Fibroblast of pulmonary artery (primary cell): Measurements from ENCODE around the gene PHACTR3.

ENCODE experiments used
- DNase-seq: peaks from one replicate; pipeline ENCODE4 v3.0.0-alpha.2; 2010; ENCODE audit warnings: low read depth
- H3K4me3 ChIP-seq: replicated peaks from 2 replicates; pipeline ENCODE4 v1.5.1; 2011; ENCODE audit warnings: low read depth, mild to moderate bottlenecking, control low read depth, low read length, moderate library complexity
- TF ChIP-seq, protein P1 (sequence below): IDR thresholded peaks from 2 replicates; pipeline ENCODE4 v1.5.1; 2011; ENCODE audit warnings: mild to moderate bottlenecking, control low read depth, low read length, inconsistent platforms; ENCODE audit errors: missing control alignments

PHACTR3 gene

DNA sequence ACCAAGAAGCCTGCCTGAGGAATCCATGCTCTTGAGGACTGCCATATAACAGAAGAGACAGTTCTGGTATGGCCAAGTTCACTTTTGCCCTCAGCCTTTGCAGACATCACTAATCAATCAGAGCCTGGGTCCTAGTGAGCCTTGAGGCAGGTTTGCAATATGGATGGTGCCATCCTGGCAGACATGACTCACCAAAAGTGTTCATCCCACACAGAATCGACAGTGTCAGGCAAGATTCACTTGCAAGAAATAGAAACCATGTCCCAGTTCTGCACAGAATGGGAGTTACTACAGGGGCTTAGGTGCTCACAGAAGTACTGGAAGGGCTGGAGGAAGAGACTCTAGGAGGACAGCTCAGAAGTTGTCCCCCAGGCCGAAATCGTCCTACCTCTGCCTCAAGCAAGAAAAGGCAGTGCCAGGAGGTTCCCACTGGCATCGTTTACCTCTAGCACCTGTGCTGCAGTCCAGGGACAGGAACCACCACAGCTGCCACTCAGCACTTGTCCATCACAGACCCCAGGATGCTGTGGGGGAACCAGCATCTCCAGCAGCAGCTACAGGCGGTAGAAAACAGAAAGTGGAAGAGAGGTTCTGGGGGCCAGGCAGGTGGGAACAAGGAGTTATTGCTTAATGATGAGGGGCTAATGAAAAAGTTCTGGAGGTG is 42.6 kb upstream of the PHACTR3 start:
- no peak for DNase-seq
- no peak overlapping the region for H3K4me3 ChIP-seq
- TF ChIP-seq, protein P1, sequence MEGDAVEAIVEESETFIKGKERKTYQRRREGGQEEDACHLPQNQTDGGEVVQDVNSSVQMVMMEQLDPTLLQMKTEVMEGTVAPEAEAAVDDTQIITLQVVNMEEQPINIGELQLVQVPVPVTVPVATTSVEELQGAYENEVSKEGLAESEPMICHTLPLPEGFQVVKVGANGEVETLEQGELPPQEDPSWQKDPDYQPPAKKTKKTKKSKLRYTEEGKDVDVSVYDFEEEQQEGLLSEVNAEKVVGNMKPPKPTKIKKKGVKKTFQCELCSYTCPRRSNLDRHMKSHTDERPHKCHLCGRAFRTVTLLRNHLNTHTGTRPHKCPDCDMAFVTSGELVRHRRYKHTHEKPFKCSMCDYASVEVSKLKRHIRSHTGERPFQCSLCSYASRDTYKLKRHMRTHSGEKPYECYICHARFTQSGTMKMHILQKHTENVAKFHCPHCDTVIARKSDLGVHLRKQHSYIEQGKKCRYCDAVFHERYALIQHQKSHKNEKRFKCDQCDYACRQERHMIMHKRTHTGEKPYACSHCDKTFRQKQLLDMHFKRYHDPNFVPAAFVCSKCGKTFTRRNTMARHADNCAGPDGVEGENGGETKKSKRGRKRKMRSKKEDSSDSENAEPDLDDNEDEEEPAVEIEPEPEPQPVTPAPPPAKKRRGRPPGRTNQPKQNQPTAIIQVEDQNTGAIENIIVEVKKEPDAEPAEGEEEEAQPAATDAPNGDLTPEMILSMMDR: no peak

DNA sequence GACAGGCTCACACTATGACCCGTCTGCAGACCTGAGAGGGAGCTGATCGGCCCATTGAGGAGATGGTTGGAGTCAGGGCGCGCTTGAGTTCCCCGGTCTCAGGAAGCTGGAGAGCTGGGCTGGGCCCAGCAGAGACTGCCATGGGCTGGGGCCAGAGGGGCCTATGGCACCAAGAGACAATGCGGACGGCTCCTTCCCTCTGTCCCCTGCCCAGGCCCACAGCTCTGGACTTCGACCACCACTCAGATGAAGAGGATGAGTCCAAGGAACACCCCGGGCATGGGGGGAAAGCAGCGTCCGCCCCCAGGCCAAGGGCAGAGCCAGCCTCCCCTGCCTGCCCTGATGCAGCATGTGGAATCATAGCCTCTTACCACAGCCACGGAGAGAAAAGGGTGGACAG is 40.2 kb upstream of the PHACTR3 start:
- no peak for DNase-seq
- TF ChIP-seq, protein P1: no peak
- H3K4me3 ChIP-seq: no peak overlapping the region

DNA sequence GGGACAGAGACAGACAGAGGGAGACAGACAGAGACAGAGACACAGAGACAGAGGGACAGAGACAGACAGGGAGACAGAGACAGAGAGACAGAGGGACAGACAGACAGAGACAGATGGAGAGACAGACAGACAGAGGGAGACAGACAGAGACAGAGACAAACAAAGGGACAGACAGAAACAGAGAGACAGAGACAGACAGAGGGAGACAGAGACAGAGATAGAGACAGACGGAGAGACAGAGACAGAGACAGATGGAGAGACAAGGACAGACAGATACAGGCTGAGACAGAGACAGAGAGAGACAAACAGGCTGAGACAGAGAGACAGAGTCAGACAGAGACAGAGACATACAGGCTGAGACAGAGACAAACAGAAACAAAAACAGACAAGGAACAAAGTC is 39.4 kb upstream of the PHACTR3 start:
- no peak overlapping the region for H3K4me3 ChIP-seq
- DNase-seq: no peak
- TF ChIP-seq, protein P1: no peak

DNA sequence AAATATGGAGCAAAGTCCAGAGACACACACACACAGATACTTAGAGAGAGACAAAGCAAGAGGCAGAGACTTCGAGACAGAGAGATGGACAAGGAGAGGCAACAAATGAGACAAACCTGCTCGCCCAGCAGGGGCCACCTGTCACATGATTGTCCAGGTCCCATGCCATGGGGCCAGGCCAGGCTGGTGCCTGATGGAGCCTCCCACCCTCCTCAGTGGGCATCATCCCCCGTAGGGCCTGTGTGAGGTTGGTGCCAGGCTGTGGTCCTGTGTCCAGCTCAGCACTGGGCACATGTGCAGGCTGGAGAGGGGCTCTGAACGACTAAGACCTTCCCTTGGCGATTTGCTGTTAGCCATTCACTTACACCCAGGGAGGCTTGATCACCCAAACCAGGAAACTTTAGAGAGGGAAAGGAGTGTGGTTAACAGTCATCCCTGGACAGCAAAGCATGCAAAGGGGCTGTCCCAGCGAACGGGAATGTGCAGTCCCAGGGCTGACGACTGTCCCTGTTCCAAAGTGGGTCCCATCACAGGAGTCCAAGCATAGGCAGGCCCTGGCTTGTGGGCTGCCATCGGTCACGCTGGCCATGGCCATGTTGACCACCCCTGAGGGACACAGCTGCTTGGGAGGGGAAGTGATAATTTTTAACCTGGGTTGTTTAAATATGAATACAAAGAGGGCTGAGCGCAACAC is 38.4 kb upstream of the PHACTR3 start:
- DNase-seq: no peak
- H3K4me3 ChIP-seq: no peak overlapping the region
- TF ChIP-seq, protein P1: no peak

DNA sequence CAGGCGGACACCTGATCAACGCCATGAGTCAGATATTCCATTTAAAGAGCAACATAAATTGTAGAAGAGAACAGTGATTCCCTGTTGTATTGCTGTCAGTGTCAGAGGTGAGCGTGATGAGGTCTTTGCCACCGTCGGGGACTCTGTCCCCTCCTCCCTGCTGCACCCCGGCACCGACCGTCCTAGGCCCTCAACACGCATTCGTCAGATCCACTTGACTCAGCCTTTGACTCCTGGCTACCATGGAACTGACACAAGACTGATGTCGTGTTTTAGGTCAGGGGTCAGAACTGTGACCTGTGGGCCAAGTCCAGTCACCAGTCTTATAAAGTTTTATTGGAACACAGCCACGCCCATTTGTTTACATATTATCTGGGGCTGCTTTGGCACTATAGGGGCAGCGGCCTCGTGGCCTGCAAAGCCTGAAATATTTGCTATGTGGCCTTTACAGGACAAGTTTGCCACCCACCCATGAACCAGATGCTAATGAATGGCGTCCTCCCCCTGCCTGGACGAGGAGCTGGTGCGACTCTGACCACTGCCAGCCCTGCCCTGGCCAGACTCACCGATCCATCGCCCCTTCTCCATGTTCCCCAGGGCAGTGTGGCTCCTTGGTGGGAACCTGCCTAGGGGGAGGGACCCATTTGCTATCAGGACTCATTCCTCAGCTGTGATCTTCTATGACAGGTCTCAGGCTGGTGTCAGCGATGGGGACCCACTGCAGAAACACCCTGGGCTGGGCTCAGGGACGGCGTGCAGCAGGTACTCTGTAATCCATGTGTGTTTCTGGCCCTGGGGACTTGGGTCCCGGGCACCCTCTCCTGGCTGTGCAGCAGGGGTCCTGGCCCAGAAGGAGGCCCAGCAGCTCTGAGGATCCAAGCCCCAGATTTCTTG is 37.5 kb upstream of the PHACTR3 start:
- no peak for DNase-seq
- TF ChIP-seq, protein P1: no peak
- no peak overlapping the region for H3K4me3 ChIP-seq

DNA sequence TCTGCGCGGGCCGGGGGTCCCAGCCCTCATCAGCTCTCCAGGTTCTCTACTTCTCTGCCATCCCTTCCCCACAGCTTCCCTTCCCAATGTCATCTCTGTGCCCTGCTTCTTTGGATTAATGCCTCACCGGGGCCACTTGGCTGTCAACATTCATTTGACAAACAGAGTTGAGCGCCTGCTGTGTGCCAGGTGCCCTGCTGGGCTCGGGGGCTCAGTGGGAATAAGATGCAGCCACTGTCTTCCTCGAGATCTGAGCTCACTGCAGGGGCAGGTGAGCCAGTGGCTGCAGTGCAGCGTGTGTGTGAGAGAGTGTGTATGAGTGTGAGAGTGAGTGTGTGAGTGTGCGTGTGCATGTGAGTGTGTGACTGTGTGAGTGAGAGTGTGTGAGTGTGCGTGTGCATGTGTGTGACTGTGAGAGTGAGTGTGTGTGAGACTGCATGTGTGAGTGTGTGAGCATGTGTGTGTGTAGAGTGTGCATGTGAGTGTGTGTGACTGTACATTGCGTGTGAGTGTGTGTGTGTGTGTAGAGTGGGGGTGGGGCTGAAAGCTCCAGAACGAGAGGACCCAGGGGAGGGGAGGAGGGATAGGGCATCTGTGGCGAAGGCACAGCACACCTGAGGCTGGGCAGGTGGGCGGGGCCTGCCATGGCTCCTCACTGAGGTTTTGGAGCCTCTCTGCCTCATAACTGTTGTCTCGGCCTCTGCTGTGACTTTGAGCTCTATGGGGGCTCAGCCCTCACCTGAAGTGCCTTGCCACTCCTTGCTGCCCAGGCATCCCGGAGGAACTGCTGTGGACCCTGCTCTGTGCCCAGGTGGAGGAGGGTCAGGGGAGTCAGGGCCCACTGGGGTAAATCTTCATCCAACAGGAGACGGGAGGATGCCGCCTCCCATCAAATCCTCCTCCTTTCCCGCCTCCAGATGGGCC is 36.5 kb upstream of the PHACTR3 start:
- TF ChIP-seq, protein P1: no peak
- no peak overlapping the region for H3K4me3 ChIP-seq
- DNase-seq: no peak
